NCI-H69 (cell line): ENCODE results near the gene THADA.

Experiments used
- DNase-seq: peaks from one replicate; lab custom pipeline; 2025; lab: John Stamatoyannopoulos, UW

The THADA gene

DNA sequence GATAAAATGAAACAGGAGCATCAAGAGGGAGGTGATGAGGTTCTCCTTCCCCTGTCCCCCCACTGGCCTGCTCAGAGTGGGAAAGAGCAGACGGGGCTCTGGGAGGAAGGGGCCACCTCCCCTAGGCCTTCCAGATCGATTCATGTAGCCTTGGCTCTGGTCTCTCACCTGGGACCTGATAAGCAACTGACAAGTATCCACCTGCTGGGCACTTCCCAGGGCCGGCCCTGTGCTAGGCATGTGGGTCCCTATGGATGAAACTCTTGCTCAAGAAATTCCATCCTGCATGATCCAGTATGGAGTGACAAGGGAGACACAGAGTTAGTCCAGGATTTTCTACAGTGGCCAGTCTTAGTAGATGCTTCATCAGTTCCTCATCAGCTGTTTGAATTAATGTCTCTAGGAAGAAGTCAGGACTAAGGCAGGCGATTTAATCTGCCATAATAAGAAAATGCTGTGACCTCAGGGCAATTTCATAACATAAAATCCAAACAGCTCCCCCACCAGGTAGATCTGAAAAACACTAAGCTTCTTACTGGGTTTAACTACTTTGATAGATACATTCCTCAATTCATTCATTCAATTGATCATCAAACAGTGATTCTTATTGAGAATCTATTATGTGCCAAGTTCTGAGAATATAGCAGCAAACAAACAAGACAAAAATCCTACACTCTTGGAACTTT is 324.8 kb downstream of the THADA start:
- DNase-seq: no peak

GRCh38 chr2:43270461-43270860 is 325.4 kb downstream of the THADA start:
- DNase-seq: no peak

GRCh38 chr2:43269706-43270105 is 326.1 kb downstream of the THADA start:
- no peak for DNase-seq

- DNase-seq: no peak
Observed at GRCh38 chr2:43269074-43269572, 326.7 kb downstream of the THADA start.

DNA sequence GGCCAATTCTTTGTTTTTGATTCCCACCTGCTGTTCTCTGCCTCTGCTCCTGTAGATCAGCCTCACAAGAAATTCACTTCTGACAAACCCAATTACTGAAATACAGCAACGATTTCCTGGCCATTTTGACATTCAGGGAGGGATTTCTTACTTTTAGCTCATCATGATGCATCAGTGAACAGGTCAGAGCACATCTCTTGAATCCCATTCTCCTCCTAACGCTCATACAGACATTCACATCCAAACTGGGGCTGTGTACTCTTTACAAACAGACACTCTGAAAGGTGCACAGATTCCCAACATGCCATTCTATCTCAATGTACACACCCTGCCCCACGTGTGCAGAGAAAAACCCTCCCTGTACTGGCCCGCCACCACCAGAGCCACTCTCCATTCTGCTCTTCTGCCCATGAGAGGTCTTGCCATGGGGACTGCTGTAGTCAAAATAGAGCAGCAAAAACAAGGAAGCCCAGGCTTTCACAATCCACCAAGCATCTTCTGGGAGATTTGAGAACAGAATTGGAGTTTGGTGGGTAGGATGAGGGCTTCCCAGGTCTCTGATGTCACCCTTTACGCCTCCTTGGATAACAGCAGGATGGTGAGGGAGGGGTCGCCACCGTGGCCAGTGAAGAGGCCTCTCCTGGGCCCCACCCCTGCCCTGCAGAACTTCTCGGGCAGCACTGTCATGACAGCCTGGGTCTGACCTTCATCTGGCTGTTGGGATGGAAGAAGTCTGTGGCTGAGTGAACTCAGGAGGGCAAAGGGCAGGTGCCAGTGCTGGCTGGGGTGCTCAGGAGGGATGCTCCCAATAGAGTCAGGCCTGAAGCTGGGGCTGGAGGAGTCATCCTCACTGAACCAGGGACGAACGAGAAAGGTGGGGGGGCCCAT is 327.5 kb downstream of the THADA start:
- DNase-seq: no peak

DNA sequence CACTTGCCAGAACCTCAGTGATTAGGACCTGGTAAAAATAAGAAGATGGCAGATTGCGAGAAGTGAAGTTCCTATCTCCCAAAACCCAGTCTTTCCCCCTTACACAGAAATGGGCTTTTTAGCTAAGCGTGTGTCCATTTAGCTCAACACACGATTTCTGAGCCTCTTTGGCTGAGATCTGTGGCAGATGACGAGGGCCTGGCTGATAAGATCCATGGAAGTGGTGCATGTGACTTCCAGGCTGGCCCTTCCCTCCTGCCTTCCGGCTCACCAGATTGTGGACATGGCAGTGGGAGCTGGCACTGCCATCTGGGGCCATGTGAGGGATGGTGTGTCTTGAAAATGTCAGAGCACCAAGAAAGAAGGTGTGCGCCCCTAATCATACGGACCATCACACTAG is 328.5 kb downstream of the THADA start:
- DNase-seq: no peak

DNA sequence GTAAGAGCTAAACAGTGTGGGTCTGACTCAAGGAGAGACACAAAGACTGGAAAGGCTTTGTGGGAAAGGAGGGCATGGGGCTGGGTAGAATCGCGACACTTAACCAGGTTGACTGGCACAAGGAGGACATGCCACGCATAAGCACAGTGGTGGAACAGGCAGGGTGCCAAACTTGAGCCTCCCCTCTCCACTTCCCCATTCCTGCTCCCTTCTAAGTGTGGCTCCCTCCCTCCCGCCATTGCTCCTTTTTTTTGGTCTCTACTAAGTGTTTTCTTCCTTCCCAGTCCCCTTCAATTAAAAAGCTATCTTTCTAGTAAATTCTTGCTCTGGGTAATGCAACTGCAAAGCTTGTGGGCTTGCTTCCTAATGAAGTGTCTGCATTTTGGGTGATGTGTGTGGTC is 329.1 kb downstream of the THADA start:
- no peak for DNase-seq

- no peak for DNase-seq
Observed at GRCh38 chr2:43265421-43265820, 330.4 kb downstream of the THADA start.

DNA sequence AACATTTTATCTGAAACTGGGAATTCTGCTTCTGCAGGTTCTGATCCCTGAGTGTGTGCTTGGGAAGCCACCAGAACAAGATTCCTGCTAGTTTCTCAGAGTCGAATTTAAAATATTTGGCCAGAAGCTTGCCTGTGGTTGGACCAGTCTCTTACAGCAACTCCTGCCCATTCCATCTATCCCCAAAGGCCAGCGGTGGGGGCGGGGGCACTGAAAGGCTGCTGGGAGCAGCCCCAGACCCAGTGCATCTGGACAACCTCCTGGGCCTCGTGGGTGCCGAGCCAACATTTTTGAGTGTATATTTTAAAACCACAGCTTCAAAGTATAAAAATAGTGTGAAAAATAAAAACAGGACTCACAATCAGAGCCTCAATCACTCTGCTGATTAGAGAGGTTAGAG is 330.8 kb downstream of the THADA start:
- DNase-seq: no peak

DNA sequence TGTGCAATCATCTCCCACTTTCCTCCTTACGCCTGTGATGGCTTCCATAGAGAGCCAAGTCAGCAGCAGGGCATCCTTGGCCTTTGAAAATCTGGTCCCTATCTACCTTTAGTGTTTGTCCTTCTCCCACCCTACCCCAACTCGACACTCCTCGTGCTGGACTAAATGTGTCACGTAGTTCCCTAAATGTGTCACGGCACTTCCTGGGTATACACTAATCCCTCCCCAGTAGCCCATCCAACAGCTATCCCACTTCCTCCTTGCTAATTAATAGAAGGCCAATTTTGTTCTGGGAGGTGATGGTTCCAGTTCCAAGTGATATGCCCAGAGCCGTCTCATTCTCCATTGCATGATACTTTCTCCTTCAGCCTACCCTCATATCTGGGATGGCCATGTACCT is 332.9 kb downstream of the THADA start:
- DNase-seq: no peak

DNA sequence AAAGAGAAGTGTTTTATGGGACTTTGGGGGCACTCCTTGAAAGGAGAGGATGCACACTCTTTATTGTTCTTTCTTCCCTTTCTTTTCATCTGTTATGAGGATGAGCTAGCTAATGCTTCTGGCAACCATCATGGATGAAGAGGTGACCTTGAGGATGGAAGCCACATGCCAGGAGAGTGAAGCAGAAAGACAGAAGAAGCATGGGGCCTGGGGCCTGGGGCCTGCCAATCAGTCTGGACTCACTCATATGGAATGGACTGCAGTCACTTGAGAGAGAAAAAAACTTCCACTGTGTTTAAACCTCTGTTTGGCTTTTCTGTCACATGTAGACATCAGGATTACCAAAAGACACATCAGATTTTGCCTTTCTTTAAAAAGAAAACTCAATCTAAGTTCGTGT is 333.6 kb downstream of the THADA start:
- DNase-seq: no peak

GRCh38 chr2:43259512-43259911 is 336.3 kb downstream of the THADA start:
- DNase-seq: no peak

DNA sequence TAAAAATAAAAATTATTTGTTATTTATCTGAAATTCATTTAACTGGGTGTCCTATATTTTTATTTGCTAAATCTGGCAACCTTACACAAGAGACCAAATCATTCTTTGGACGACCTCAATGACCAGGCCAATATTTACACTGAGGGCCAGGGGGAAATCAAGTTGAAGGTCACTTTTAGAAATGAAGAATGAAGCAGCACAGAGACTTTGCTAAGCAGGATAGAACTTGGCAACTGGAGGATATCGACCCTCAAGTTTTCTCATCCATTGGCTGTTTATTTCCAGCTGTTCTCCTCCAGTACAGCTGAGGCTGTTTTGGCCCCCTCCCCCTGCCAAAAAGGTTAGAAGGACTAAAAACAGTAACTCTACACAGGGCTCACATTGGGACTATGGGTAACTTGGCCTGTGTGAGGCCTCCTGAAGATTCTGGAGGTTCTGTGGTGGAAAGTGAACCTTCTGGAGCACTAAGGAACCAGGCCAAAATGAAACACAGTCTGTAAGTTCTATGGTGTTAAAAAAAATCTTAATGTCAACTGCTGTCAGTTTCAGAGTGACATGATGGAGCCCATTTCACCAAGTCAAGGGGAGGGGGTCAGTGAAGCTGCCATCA is 337.2 kb downstream of the THADA start:
- DNase-seq: no peak

DNA sequence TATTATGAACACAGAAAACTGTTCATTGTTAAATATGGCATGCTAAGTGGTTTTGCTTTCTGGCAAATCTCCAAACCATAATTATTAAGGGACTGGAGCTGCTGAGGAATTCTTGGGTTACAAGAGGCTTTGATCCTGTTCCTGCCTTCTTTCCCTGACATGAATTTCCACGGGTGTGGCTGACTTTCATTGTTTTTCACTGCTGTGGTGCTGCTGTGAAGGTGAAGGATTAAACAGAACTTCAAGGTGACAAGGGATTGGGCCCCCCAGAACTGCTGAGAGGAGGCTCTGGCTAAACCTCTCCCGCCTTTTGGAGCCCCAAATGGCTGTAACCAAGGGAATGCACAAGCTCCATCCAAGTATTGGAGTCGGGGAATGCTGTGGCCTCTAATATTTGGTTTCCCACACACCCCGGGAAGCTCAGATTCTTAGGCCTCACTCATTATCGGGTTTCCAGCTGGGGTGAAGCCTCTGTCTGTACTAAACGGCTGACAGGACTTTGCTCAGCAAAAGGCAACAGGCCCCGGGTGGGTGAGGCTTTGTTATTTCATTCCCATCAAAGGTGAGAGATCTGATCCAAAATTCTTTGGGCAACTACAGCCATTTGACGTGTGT is 340.4 kb downstream of the THADA start:
- peak; percentile 78 for DNase-seq

DNA sequence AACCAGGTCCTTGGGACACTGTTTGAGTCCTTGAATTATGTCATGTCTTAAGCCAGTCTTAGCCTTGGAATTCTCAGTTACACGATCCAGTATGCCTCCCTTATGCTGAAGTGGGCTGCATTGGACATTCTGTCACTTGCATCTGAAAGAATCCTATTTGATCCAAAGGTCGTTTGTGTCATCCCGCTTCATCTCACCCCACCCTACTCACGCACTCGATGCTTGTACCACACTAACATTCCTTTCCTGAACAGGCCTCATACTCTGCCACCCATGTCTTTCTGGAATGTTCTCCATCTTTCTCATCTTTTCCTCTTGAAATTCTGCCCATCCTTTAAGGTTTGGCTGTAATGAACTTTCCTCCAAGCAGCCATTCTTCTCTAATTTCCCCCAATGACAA is 341.5 kb downstream of the THADA start:
- DNase-seq: no peak

- no peak for DNase-seq
Observed at GRCh38 chr2:43251171-43251731, 344.6 kb downstream of the THADA start.

GRCh38 chr2:43250015-43250414 is 345.8 kb downstream of the THADA start:
- no peak for DNase-seq

DNA sequence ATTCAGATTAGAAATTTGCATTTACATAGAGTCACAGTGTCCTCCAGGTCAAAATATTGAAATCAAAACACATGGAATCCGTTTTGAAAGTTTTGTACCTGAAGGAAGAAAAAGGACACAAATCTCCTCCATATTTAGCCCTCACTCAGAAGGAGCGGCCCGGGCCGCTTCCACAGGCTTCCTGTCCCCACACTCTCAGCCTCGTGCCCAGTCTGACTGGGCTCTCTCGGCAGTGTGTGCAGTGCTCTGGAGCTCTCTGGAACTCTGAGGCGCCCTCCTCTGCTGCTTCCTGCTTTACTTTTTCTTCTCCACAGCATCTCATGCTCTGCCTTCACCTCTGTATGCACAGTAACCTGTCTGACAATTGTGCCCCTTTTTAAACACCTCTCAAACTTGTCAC is 347.2 kb downstream of the THADA start:
- DNase-seq: no peak

GRCh38 chr2:43246641-43247040 is 349.2 kb downstream of the THADA start:
- DNase-seq: no peak

GRCh38 chr2:43241558-43241957 is 354.3 kb downstream of the THADA start:
- no peak for DNase-seq

- DNase-seq: no peak
Observed at GRCh38 chr2:43240766-43241150, 355.1 kb downstream of the THADA start.
